H7 (cell line): ENCODE results near the gene BTNL9. TPM values are rescaled to one million over a fixed set of nuclear protein-coding genes. Genes with fewer than 3 reads are reported as not detected.

Experiments used
- DNase-seq: peaks from one replicate; pipeline ENCODE4 v3.0.0; 2012
- H3K27me3 ChIP-seq: 2 replicates; pipeline ENCODE4 v1.6.0; 2011; ENCODE audit warnings: mild to moderate bottlenecking, low read length; ENCODE audit not compliant: control insufficient read depth, insufficient read depth
- H3K36me3 ChIP-seq: replicated peaks from 2 replicates; pipeline ENCODE4 v1.5.1; 2011; ENCODE audit warnings: low read length; ENCODE audit not compliant: control insufficient read depth, insufficient read depth
- H3K4me3 ChIP-seq: 2 replicates; pipeline ENCODE4 v1.5.1; 2011; ENCODE audit warnings: low read depth, mild to moderate bottlenecking, control low read depth, low read length, moderate library complexity; ENCODE audit not compliant: insufficient read depth
- total RNA-seq: library from RNA; depleted of rRNA; stranded (reverse); fragments of >200 nt; shearing (Covaris generic); gene quantifications from 2 replicates; pipeline ENCODE4 v1.2.3, GENCODE V29; 2014

The BTNL9 gene
- total RNA-seq, 1 experiment from 2014 or later = 0.31 TPM

- DNase-seq = no peak
- Histone ChIP-seq H3K27me3 (peaks cover 63% of the 10 kb centered on the region), H3K36me3 (no peaks in the 10 kb centered on the region)
These were observed 21.6 kb downstream of the BTNL9 start for GRCh38 chr5:181061645-181062044.

GRCh38 chr5:181062631-181063030 lies 22.6 kb downstream of the BTNL9 start:
- no peak for DNase-seq
- peaks cover 53% of the 10 kb centered on the region for H3K27me3 ChIP-seq
- no peak overlapping the region for H3K4me3 ChIP-seq

More at GRCh38 chr5:181061645-181062044, 21.6 kb downstream of the BTNL9 start:
- no peak overlapping the region for H3K4me3 ChIP-seq

GRCh38 chr5:181063514-181063913 lies 23.4 kb downstream of the BTNL9 start:
- Histone ChIP-seq H3K27me3 (peaks cover 44% of the 10 kb centered on the region), H3K36me3 (no peaks in the 10 kb centered on the region), H3K4me3 (no peak overlapping the region)
- no peak for DNase-seq

More at GRCh38 chr5:181062631-181063030, 22.6 kb downstream of the BTNL9 start:
- no peaks in the 10 kb centered on the region for H3K36me3 ChIP-seq

- Histone ChIP-seq H3K4me3 (no peak overlapping the region), H3K36me3 (no peaks in the 10 kb centered on the region), H3K27me3 (peaks cover 31% of the 10 kb centered on the region)
- DNase-seq = peak; percentile 2
These were observed 24.9 kb downstream of the BTNL9 start for GRCh38 chr5:181064987-181065386.

GRCh38 chr5:181069767-181070491 lies 29.9 kb downstream of the BTNL9 start:
- H3K4me3 ChIP-seq = peak overlapping the region; percentile 25; the same call in 1 of the 2 replicates
- peaks cover 7% of the 10 kb centered on the region for H3K27me3 ChIP-seq
- DNase-seq = peak; percentile 85
- no peaks in the 10 kb centered on the region for H3K36me3 ChIP-seq

GRCh38 chr5:181070523-181070922 lies 30.5 kb downstream of the BTNL9 start:
- Histone ChIP-seq H3K27me3 (peaks cover 7% of the 10 kb centered on the region), H3K36me3 (no peaks in the 10 kb centered on the region), H3K4me3 (peak overlapping the region; percentile 25; the same call in 1 of the 2 replicates)
- peak; percentile 59 for DNase-seq

GRCh38 chr5:181071257-181071656 lies 31.2 kb downstream of the BTNL9 start:
- Histone ChIP-seq H3K4me3 (no peak overlapping the region), H3K27me3 (peaks cover 7% of the 10 kb centered on the region), H3K36me3 (no peaks in the 10 kb centered on the region)
- DNase-seq = no peak

GRCh38 chr5:181076920-181077319 lies 36.9 kb downstream of the BTNL9 start:
- DNase-seq = no peak
- H3K36me3 ChIP-seq = no peaks in the 10 kb centered on the region
- peaks cover 3% of the 10 kb centered on the region; the same call in 1 of the 2 replicates for H3K27me3 ChIP-seq

GRCh38 chr5:181081989-181082388 lies 41.9 kb downstream of the BTNL9 start:
- DNase-seq = no peak
- Histone ChIP-seq H3K4me3 (no peak overlapping the region), H3K27me3 (peaks cover 23% of the 10 kb centered on the region), H3K36me3 (no peaks in the 10 kb centered on the region)

More at GRCh38 chr5:181076920-181077319, 36.9 kb downstream of the BTNL9 start:
- H3K4me3 ChIP-seq = no peak overlapping the region

- peak overlapping the region; percentile 24; the same call in 1 of the 2 replicates for H3K4me3 ChIP-seq
- H3K27me3 ChIP-seq = peaks cover 23% of the 10 kb centered on the region
- H3K36me3 ChIP-seq = no peaks in the 10 kb centered on the region
- peak; percentile 46 for DNase-seq
These were observed 44.6 kb downstream of the BTNL9 start for GRCh38 chr5:181084621-181085195.

GRCh38 chr5:181086026-181086883 lies 46.2 kb downstream of the BTNL9 start:
- peak; percentile 34 for DNase-seq
- H3K27me3 ChIP-seq = peaks cover 23% of the 10 kb centered on the region

GRCh38 chr5:181086884-181087205 lies 46.8 kb downstream of the BTNL9 start:
- Histone ChIP-seq H3K36me3 (no peaks in the 10 kb centered on the region), H3K4me3 (no peak overlapping the region), H3K27me3 (peaks cover 23% of the 10 kb centered on the region)
- DNase-seq = no peak

More at GRCh38 chr5:181086026-181086883, 46.2 kb downstream of the BTNL9 start:
- H3K36me3 ChIP-seq = no peaks in the 10 kb centered on the region
- no peak overlapping the region; the same call in 1 of the 2 replicates for H3K4me3 ChIP-seq

GRCh38 chr5:181087309-181087708 lies 47.2 kb downstream of the BTNL9 start:
- Histone ChIP-seq H3K27me3 (peaks cover 23% of the 10 kb centered on the region), H3K36me3 (no peaks in the 10 kb centered on the region), H3K4me3 (no peak overlapping the region)
- DNase-seq = no peak

GRCh38 chr5:181088289-181088688 lies 48.2 kb downstream of the BTNL9 start:
- Histone ChIP-seq H3K27me3 (peaks cover 23% of the 10 kb centered on the region), H3K36me3 (no peaks in the 10 kb centered on the region), H3K4me3 (no peak overlapping the region)
- DNase-seq = peak; percentile 59
